ENCODE data around the gene MESP1.

MESP1 gene

GRCh38 chr15:89714775-89715174 lies 36.3 kb downstream of the MESP1 start:
- no peak for DNase-seq (ENCODE audit: low read depth)

- no peak for DNase-seq (ENCODE audit: low read depth)
These were observed 43.5 kb downstream of the MESP1 start for GRCh38 chr15:89707577-89707976.

GRCh38 chr15:89704411-89704810 lies 46.6 kb downstream of the MESP1 start:
- DNase-seq (ENCODE audit: low read depth), result no peak
